HEK293 (cell line): ENCODE results near the gene MYO1D.

Experiments
- HOXC10 ChIP-seq: sonication (generic); formaldehyde crosslinking; IDR thresholded peaks from 2 replicates; pipeline ENCODE4 v1.8.1; 2023; ENCODE audit warnings: mild to moderate bottlenecking, missing genetic modification reagents
- MEIS1 ChIP-seq: sonication (generic); formaldehyde crosslinking; IDR thresholded peaks from 2 replicates; pipeline ENCODE4 v1.8.1; 2022; ENCODE audit warnings: missing genetic modification reagents, mild to moderate bottlenecking, borderline replicate concordance
- ZBTB7A ChIP-seq: fragments of 450-650 bp; formaldehyde crosslinking; IDR thresholded peaks from 2 replicates; pipeline ENCODE4 v1.5.1; 2016; ENCODE audit warnings: low read depth, missing biosample characterization, missing genetic modification characterization
- ZBTB8A ChIP-seq: fragments of 450-650 bp; formaldehyde crosslinking; IDR thresholded peaks from 2 replicates; pipeline ENCODE4 v1.5.1; 2016; ENCODE audit warnings: missing biosample characterization, missing genetic modification characterization
- ZNF239 ChIP-seq: fragments of 450-650 bp; formaldehyde crosslinking; IDR thresholded peaks from 2 replicates; pipeline ENCODE4 v1.5.1; 2016; ENCODE audit warnings: missing biosample characterization, missing genetic modification characterization
- TF ChIP-seq, protein P1 (sequence below): fragments of 450-650 bp; formaldehyde crosslinking; IDR thresholded peaks from 2 replicates; pipeline ENCODE4 v1.5.1; 2016; ENCODE audit warnings: missing biosample characterization, missing genetic modification characterization
- TF ChIP-seq, protein P2 (sequence below): fragments of 450-650 bp; formaldehyde crosslinking; IDR thresholded peaks from 2 replicates; pipeline ENCODE4 v1.5.1; 2016; ENCODE audit warnings: missing biosample characterization, missing genetic modification characterization

DNA sequence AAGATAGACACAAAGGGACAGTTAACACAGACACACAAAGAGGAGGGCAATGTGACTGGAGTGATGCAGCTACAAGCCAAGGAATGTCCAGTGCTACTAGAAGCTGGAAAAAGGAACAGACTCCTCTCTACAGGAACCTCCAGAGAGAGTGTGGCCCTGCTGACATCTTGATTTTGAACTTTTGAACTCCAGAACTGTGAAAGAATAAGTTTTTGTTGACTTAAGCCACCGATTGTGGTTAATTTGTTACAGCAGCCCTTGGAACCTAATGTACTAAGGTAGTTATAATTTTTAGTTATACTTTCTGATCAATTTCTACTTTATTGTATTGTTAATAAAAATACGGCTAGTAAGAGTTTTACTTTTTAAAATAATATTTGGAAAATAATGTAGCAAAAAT is 129.1 kb downstream of the MYO1D start:
- TF ChIP-seq ZNF239 (tag by site-specific recombination) (no peak), ZBTB8A (no peak), ZBTB7A (no peak), MEIS1 (CRISPR knock-in tag) (no peak), HOXC10 (CRISPR knock-in tag) (no peak)
- TF ChIP-seq, protein P1, sequence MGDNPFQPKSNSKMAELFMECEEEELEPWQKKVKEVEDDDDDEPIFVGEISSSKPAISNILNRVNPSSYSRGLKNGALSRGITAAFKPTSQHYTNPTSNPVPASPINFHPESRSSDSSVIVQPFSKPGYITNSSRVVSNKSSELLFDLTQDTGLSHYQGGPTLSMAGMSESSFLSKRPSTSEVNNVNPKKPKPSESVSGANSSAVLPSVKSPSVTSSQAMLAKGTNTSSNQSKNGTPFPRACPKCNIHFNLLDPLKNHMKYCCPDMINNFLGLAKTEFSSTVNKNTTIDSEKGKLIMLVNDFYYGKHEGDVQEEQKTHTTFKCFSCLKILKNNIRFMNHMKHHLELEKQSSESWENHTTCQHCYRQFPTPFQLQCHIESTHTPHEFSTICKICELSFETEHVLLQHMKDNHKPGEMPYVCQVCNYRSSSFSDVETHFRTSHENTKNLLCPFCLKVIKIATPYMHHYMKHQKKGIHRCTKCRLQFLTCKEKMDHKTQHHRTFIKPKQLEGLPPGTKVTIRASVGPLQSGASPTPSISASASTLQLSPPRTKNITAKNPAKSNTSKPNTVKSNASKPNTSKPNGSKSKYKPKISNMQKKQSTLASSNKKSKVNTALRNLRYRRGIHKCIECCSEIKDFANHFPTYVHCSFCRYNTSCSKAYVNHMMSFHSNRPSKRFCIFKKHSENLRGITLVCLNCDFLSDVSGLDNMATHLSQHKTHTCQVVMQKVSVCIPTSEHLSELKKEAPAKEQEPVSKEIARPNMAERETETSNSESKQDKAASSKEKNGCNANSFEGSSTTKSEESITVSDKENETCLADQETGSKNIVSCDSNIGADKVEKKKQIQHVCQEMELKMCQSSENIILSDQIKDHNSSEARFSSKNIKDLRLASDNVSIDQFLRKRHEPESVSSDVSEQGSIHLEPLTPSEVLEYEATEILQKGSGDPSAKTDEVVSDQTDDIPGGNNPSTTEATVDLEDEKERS (tag by site-specific recombination), result no peak
- TF ChIP-seq, protein P2, sequence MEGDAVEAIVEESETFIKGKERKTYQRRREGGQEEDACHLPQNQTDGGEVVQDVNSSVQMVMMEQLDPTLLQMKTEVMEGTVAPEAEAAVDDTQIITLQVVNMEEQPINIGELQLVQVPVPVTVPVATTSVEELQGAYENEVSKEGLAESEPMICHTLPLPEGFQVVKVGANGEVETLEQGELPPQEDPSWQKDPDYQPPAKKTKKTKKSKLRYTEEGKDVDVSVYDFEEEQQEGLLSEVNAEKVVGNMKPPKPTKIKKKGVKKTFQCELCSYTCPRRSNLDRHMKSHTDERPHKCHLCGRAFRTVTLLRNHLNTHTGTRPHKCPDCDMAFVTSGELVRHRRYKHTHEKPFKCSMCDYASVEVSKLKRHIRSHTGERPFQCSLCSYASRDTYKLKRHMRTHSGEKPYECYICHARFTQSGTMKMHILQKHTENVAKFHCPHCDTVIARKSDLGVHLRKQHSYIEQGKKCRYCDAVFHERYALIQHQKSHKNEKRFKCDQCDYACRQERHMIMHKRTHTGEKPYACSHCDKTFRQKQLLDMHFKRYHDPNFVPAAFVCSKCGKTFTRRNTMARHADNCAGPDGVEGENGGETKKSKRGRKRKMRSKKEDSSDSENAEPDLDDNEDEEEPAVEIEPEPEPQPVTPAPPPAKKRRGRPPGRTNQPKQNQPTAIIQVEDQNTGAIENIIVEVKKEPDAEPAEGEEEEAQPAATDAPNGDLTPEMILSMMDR (tag by site-specific recombination), result no peak
